ENCODE data around the gene IL5. TPM values are rescaled to one million over a fixed set of nuclear protein-coding genes. Genes with fewer than 3 reads are reported as not detected.
"Not testable (repeated sequence)": the region's sequence is repeated elsewhere in the genome, so short reads cannot be mapped to it uniquely, and the experiment has no call there.

Gene IL5
- polyA plus RNA-seq, 1 donor from 2014 or later: not detected

DNA sequence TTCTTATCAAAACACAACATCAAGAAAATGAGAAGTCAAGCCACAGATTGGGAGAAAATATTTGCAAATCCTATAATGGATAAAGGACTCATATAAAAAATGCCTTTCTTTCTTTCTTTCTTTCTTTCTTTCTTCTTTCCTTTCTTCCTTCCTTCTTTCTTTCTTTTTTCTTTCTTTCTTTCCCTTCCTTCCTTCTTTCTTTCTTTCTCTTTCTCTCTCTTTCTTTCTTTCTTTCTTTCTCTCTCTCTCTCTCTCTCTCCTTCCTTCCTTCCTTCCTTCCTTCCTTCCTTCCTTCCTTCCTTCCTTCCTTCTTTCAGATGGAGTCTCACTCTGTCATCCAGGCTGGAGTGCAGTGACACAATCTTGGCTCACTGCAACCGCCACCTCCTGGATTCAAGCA, 21.3 kb downstream of the IL5 start:
- H3K27me3 ChIP-seq (ENCODE audit: insufficient read depth, low read depth, low read length); H3F3A ChIP-seq (ENCODE audit: insufficient read depth, low read length, poor library complexity, severe bottlenecking); H3K36me3 ChIP-seq (ENCODE audit: insufficient read depth, low read length); H3K9ac ChIP-seq (ENCODE audit: low read length); H3K27ac ChIP-seq (ENCODE audit: low read length); H3K4me3 ChIP-seq (ENCODE audit: low read length); H3K9me2 ChIP-seq (ENCODE audit: insufficient read depth, low read length); H3K9me3 ChIP-seq (ENCODE audit: low read length); H3K79me2 ChIP-seq (replicated peaks; ENCODE audit: insufficient read depth, low read length); H4K20me1 ChIP-seq (ENCODE audit: insufficient read depth); H3K4me2 ChIP-seq (ENCODE audit: low read length); H2AFZ ChIP-seq (ENCODE audit: low read depth, low read length): not testable (repeated sequence)

DNA sequence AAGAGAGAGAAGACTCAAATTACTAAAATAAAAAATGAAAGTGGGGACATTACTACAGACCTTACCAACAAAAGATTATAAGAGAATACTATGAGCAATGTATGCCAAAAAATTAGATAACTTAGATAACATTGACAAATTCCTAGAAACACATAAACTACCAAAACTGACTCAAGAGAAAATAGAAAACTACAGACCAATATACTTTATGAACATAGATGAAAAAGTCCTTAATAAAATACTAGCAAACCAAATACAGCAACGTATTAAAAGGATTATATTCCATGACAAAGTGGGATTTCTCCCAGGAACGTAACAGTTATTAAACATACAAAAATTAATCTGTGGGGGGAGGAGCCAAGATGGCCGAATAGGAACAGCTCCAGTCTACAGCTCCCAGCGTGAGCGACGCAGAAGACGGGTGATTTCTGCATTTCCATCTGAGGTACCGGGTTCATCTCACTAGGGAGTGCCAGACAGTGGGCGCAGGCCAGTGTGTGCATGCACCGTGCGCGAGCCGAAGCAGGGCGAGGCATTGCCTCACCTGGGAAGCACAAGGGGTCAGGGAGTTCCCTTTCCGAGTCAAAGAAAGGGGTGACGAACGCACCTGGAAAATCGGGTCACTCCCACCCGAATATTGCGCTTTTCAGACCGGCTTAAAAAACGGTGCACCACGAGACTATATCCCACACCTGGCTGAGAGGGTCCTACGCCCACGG, 29.5 kb downstream of the IL5 start:
- H3K4me2 ChIP-seq (ENCODE audit: low read length); H2AFZ ChIP-seq (ENCODE audit: low read depth, low read length); H3F3A ChIP-seq (ENCODE audit: insufficient read depth, low read length, poor library complexity, severe bottlenecking); H3K36me3 ChIP-seq (ENCODE audit: insufficient read depth, low read length); H4K20me1 ChIP-seq (ENCODE audit: insufficient read depth); H3K9ac ChIP-seq (ENCODE audit: low read length); H3K27ac ChIP-seq (ENCODE audit: low read length); H3K9me2 ChIP-seq (ENCODE audit: insufficient read depth, low read length); H3K9me3 ChIP-seq (ENCODE audit: low read length); H3K79me2 ChIP-seq (replicated peaks; ENCODE audit: insufficient read depth, low read length); H3K27me3 ChIP-seq (ENCODE audit: insufficient read depth, low read depth, low read length); H3K4me3 ChIP-seq (ENCODE audit: low read length): not testable (repeated sequence)

DNA sequence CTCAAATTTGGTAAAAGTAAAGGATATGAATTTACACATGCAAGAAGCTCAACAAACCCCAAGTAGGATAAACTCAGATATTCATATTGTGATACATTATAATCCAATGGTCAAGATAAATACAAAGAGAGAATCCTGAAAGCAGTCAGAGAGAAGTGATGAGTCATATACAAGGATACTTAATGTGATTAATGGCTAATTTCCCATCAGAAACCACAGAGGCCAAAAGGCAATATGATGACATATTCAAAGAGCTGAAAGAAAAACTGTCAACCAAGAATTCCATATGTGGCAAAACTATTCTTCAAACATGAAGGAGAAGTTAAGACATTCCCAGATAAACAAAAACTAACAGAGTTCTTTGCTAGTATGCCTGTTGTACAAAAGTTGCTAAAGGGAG, 33.2 kb downstream of the IL5 start:
- Histone ChIP-seq H3K36me3 (ENCODE audit: insufficient read depth, low read length) (no peaks in the 10 kb centered on the region), H2AFZ (ENCODE audit: low read depth, low read length) (no peak overlapping the region), H3K9ac (ENCODE audit: low read length) (no peak overlapping the region), H3K27ac (ENCODE audit: low read length) (no peak overlapping the region), H3K4me2 (ENCODE audit: low read length) (no peak overlapping the region), H3K27me3 (ENCODE audit: insufficient read depth, low read depth, low read length) (no peaks in the 10 kb centered on the region), H3K79me2 (replicated peaks; ENCODE audit: insufficient read depth, low read length) (no peaks in the 10 kb centered on the region), H3F3A (ENCODE audit: insufficient read depth, low read length, poor library complexity, severe bottlenecking) (no peaks in the 10 kb centered on the region), H3K4me3 (ENCODE audit: low read length) (no peak overlapping the region), H3K9me2 (ENCODE audit: insufficient read depth, low read length) (no peaks in the 10 kb centered on the region), H3K9me3 (ENCODE audit: low read length) (no peaks in the 10 kb centered on the region), H4K20me1 (ENCODE audit: insufficient read depth) (no peaks in the 10 kb centered on the region)
- TF ChIP-seq RAD21 (conservative IDR thresholded peaks at IDR 0.05) (no peak), TAF1 (IDR thresholded peaks at IDR 0.05; ENCODE audit: low read depth) (no peak), POLR2AphosphoS5 (IDR thresholded peaks at IDR 0.05) (no peak), EP300 (conservative IDR thresholded peaks at IDR 0.05; ENCODE audit: poor library complexity, severe bottlenecking) (no peak), EZH2 (IDR thresholded peaks at IDR 0.05; ENCODE audit: borderline replicate concordance, insufficient read depth, low read length, poor library complexity, severe bottlenecking) (no peak), SMC3 (conservative IDR thresholded peaks at IDR 0.05; ENCODE audit: poor library complexity) (no peak), MXI1 (conservative IDR thresholded peaks at IDR 0.05; ENCODE audit: poor library complexity, severe bottlenecking) (no peak)
- TF ChIP-seq, protein P1, sequence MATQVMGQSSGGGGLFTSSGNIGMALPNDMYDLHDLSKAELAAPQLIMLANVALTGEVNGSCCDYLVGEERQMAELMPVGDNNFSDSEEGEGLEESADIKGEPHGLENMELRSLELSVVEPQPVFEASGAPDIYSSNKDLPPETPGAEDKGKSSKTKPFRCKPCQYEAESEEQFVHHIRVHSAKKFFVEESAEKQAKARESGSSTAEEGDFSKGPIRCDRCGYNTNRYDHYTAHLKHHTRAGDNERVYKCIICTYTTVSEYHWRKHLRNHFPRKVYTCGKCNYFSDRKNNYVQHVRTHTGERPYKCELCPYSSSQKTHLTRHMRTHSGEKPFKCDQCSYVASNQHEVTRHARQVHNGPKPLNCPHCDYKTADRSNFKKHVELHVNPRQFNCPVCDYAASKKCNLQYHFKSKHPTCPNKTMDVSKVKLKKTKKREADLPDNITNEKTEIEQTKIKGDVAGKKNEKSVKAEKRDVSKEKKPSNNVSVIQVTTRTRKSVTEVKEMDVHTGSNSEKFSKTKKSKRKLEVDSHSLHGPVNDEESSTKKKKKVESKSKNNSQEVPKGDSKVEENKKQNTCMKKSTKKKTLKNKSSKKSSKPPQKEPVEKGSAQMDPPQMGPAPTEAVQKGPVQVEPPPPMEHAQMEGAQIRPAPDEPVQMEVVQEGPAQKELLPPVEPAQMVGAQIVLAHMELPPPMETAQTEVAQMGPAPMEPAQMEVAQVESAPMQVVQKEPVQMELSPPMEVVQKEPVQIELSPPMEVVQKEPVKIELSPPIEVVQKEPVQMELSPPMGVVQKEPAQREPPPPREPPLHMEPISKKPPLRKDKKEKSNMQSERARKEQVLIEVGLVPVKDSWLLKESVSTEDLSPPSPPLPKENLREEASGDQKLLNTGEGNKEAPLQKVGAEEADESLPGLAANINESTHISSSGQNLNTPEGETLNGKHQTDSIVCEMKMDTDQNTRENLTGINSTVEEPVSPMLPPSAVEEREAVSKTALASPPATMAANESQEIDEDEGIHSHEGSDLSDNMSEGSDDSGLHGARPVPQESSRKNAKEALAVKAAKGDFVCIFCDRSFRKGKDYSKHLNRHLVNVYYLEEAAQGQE (IDR thresholded peaks at IDR 0.05; ENCODE audit: borderline replicate concordance): no peak
- TF ChIP-seq, protein P2, sequence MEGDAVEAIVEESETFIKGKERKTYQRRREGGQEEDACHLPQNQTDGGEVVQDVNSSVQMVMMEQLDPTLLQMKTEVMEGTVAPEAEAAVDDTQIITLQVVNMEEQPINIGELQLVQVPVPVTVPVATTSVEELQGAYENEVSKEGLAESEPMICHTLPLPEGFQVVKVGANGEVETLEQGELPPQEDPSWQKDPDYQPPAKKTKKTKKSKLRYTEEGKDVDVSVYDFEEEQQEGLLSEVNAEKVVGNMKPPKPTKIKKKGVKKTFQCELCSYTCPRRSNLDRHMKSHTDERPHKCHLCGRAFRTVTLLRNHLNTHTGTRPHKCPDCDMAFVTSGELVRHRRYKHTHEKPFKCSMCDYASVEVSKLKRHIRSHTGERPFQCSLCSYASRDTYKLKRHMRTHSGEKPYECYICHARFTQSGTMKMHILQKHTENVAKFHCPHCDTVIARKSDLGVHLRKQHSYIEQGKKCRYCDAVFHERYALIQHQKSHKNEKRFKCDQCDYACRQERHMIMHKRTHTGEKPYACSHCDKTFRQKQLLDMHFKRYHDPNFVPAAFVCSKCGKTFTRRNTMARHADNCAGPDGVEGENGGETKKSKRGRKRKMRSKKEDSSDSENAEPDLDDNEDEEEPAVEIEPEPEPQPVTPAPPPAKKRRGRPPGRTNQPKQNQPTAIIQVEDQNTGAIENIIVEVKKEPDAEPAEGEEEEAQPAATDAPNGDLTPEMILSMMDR (IDR thresholded peaks at IDR 0.05; ENCODE audit: poor library complexity, severe bottlenecking): no peak
